Trophoblast cell (in vitro differentiated cells and primary cell): ENCODE measurements around the gene TFPI.
A peak's percentile ranks its signal among the peaks of the same experiment; 100 is the strongest.

ENCODE experiments used
- DNase-seq, 2 donors: peaks; one replicate each; pipeline ENCODE4 v3.0.0-alpha.2; 2016
- H2AFZ ChIP-seq: 2 replicates; pipeline ENCODE4 v1.6.1; 2013; ENCODE audit warnings: low read length, moderate library complexity, mild to moderate bottlenecking; ENCODE audit not compliant: insufficient read depth, poor library complexity
- H2AK5ac ChIP-seq: 2 replicates; pipeline ENCODE4 v1.6.1; 2013; ENCODE audit warnings: mild to moderate bottlenecking, low read length
- H2BK120ac ChIP-seq: 2 replicates; pipeline ENCODE4 v1.6.1; 2013; ENCODE audit warnings: low read length, mild to moderate bottlenecking, moderate library complexity; ENCODE audit not compliant: insufficient read depth, poor library complexity
- H2BK12ac ChIP-seq: 2 replicates; pipeline ENCODE4 v1.6.1; 2013; ENCODE audit warnings: mild to moderate bottlenecking, low read length, moderate library complexity
- H2BK5ac ChIP-seq: 2 replicates; pipeline ENCODE4 v1.6.1; 2013; ENCODE audit warnings: low read length, low read depth, moderate library complexity, mild to moderate bottlenecking; ENCODE audit not compliant: poor library complexity
- H3K14ac ChIP-seq: 2 replicates; pipeline ENCODE4 v1.6.1; 2013; ENCODE audit warnings: mild to moderate bottlenecking, low read length
- H3K18ac ChIP-seq: 2 replicates; pipeline ENCODE4 v1.6.1; 2013; ENCODE audit warnings: mild to moderate bottlenecking, low read length
- H3K23ac ChIP-seq: 2 replicates; pipeline ENCODE4 v1.6.1; 2013; ENCODE audit warnings: low read length
- H3K27ac ChIP-seq: 2 replicates; pipeline ENCODE4 v1.5.1; 2013; ENCODE audit warnings: low read depth, mild to moderate bottlenecking, inconsistent platforms, low read length, moderate library complexity
- H3K27me3 ChIP-seq: 2 replicates; pipeline ENCODE4 v1.6.1; 2013; ENCODE audit warnings: inconsistent platforms, mild to moderate bottlenecking, low read length, moderate library complexity; ENCODE audit not compliant: insufficient read depth
- H3K36me3 ChIP-seq, 2 experiments: 1 replicate in 1 of 2; 2 replicates in 1 of 2; pipeline ENCODE4 v1.6.1; 2013; ENCODE audit warnings: low read length in 2 of 2, mild to moderate bottlenecking in 2 of 2, moderate library complexity in 1 of 2; ENCODE audit not compliant: insufficient read depth in 2 of 2, control insufficient read depth in 1 of 2
- H3K4ac ChIP-seq: 2 replicates; pipeline ENCODE4 v1.6.1; 2013; ENCODE audit warnings: low read depth, mild to moderate bottlenecking, low read length, moderate library complexity
- H3K4me1 ChIP-seq, 2 experiments: 1 replicate in 1 of 2; 2 replicates in 1 of 2; pipeline ENCODE4 v1.6.1; 2013; ENCODE audit warnings: low read length in 2 of 2, mild to moderate bottlenecking in 2 of 2, moderate library complexity in 1 of 2; ENCODE audit not compliant: insufficient read depth in 2 of 2, control insufficient read depth in 1 of 2
- H3K4me2 ChIP-seq: 2 replicates; pipeline ENCODE4 v1.6.1; 2013; ENCODE audit warnings: inconsistent platforms, mild to moderate bottlenecking, low read length, moderate library complexity
- H3K4me3 ChIP-seq: 2 replicates; pipeline ENCODE4 v1.5.1; 2013; ENCODE audit warnings: mild to moderate bottlenecking, low read depth, low read length, inconsistent platforms
- H3K79me1 ChIP-seq: one replicate; pipeline ENCODE4 v1.6.1; 2013; ENCODE audit warnings: low read length
- H3K79me2 ChIP-seq: 2 replicates; pipeline ENCODE4 v1.6.1; 2013; ENCODE audit warnings: low read length, mild to moderate bottlenecking; ENCODE audit not compliant: control insufficient read depth, insufficient read depth, poor library complexity
- H3K9ac ChIP-seq: 2 replicates; pipeline ENCODE4 v1.6.1; 2013; ENCODE audit warnings: mild to moderate bottlenecking, low read length
- H3K9me3 ChIP-seq: 2 replicates; pipeline ENCODE4 v1.6.1; 2013; ENCODE audit warnings: low read depth, mild to moderate bottlenecking, control low read depth, inconsistent platforms, low read length; ENCODE audit not compliant: insufficient read depth
- H4K12ac ChIP-seq: 2 replicates; pipeline ENCODE4 v1.6.1; 2013; ENCODE audit warnings: low read depth, mild to moderate bottlenecking, low read length, moderate library complexity
- H4K8ac ChIP-seq: 2 replicates; pipeline ENCODE4 v1.6.1; 2013; ENCODE audit warnings: low read depth, mild to moderate bottlenecking, low read length, moderate library complexity
- H4K91ac ChIP-seq: one replicate; pipeline ENCODE4 v1.6.1; 2013; ENCODE audit warnings: low read depth, mild to moderate bottlenecking, low read length, moderate library complexity
- WGBS: extraction: QIAGEN DNeasy Blood & Tissue Kit; methylation state at CpG from one replicate; pipeline ENCODE4 v1.1.7; 2013; ENCODE audit warnings: missing lambda C conversion rate; ENCODE audit not compliant: insufficient read length, insufficient coverage; ENCODE audit errors: extremely low coverage; 5-methylcytosine and 5-hydroxymethylcytosine counted together

The TFPI gene

GRCh38 chr2:187590175-187590574 lies 35.9 kb upstream of the TFPI start:
- no peak overlapping the region for H4K8ac ChIP-seq
- H2BK5ac ChIP-seq, result no peak overlapping the region
- no peak overlapping the region for H2BK12ac ChIP-seq
- H3K79me1 ChIP-seq, result no peaks in the 10 kb centered on the region
- no peak overlapping the region for H3K27ac ChIP-seq
- no peak overlapping the region for H3K4me3 ChIP-seq
- H3K18ac ChIP-seq, result no peak overlapping the region
- H3K9ac ChIP-seq, result no peak overlapping the region
- H3K36me3 ChIP-seq, result no peaks in the 10 kb centered on the region
- no peaks in the 10 kb centered on the region for H3K27me3 ChIP-seq
- no peak overlapping the region for H2AFZ ChIP-seq
- H3K9me3 ChIP-seq, result no peaks in the 10 kb centered on the region
- no peaks in the 10 kb centered on the region for H3K79me2 ChIP-seq
- no peak overlapping the region for H3K4me2 ChIP-seq
- H3K14ac ChIP-seq, result no peak overlapping the region
- H4K91ac ChIP-seq, result no peak overlapping the region
- H4K12ac ChIP-seq, result no peak overlapping the region
- no peak for DNase-seq
- H2BK120ac ChIP-seq, result no peak overlapping the region
- H3K23ac ChIP-seq, result no peak overlapping the region
- no peak overlapping the region for H3K4ac ChIP-seq
- H3K4me1 ChIP-seq, result no peaks in the 10 kb centered on the region
- no CpG with 5 or more reads among the region's 1 CpG for WGBS
- no peak overlapping the region for H2AK5ac ChIP-seq

DNA sequence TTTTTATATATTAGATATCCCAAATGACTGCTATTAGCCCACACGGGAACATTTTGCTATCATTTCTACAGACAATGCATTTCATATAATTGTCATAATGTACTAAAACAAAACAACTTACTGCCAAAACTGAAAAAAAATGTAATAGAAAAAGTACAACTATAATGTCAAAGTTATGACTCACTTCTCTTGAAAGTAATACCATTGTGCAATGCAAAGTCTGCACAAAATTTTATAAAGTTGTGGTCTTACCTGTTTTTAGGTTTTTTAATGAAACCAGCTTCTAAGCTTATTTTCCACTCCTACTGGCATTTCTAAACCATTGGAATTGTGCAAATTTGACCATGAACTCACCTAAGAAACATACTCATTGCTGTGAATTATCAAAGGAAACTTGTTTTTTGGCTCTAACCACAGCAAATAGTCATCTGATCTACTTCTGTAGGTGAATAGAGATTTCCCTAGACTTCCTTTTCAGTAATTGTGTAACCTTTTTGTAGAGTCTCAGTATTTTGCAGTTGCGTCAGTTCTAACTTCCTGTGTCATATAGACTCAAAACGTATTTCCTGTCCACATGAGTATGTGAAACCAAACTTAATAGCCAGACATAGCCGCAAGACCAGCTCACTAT lies 31.9 kb upstream of the TFPI start:
- DNase-seq, result peak in 1 of 2 donors; percentile 64
- Histone ChIP-seq H3K79me1 (no peaks in the 10 kb centered on the region), H3K14ac (no peak overlapping the region), H2AK5ac (no peak overlapping the region), H3K4me1 (no peaks in the 10 kb centered on the region), H3K9ac (no peak overlapping the region), H3K4me2 (no peak overlapping the region), H2BK12ac (no peak overlapping the region), H3K36me3 (no peaks in the 10 kb centered on the region), H2BK120ac (no peak overlapping the region), H3K27me3 (no peaks in the 10 kb centered on the region), H3K27ac (no peak overlapping the region), H3K9me3 (no peaks in the 10 kb centered on the region), H3K23ac (no peak overlapping the region), H4K91ac (no peak overlapping the region), H4K12ac (no peak overlapping the region), H2BK5ac (no peak overlapping the region), H4K8ac (no peak overlapping the region), H2AFZ (no peak overlapping the region), H3K4me3 (no peak overlapping the region), H3K79me2 (no peaks in the 10 kb centered on the region), H3K4ac (no peak overlapping the region), H3K18ac (no peak overlapping the region)
- no CpG with 5 or more reads among the region's 4 CpGs for WGBS

DNA sequence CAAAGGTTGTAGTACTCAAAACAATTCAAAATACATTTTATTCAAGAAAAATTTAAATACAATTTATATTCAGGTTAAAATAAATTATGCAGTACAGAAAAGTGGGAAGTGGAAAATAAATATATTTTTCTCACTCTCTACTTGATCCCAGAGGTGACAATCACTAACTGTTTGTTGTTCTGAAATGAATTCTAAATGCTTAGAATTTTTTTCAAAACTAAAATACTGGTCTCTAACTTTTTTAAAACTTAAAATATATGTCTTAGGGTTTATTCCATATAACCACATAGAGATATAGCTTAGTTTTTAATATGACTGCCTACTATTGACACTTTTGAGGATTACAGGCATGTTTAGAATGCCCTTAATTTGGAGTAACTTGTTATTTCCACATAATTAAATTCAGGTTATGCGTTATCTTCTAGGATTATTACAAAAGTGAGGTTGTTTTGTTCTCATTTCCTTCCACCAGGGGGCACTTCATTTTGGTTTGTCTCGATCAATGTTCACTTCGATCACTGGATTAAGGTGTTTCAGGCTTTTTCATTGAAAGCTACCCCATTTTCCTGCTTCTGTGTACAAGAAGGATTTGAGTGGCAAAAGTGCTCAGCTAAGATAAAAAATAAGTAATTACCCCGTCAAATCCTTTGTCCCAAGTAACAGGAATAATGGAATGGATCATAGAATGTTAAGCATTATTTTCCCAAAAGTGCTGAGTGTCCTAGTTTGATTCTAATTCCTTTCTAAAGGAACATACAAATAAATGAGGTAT lies 27.1 kb upstream of the TFPI start:
- Histone ChIP-seq H3K4ac (no peak overlapping the region), H4K12ac (no peak overlapping the region), H2BK12ac (no peak overlapping the region), H3K27me3 (no peaks in the 10 kb centered on the region), H3K27ac (no peak overlapping the region), H3K14ac (no peak overlapping the region), H3K23ac (no peak overlapping the region), H2AK5ac (no peak overlapping the region), H3K79me2 (no peaks in the 10 kb centered on the region), H3K4me3 (no peak overlapping the region), H3K9me3 (no peaks in the 10 kb centered on the region), H2BK120ac (no peak overlapping the region), H3K4me1 (no peaks in the 10 kb centered on the region), H3K36me3 (no peaks in the 10 kb centered on the region), H2BK5ac (no peak overlapping the region), H3K9ac (no peak overlapping the region), H4K8ac (no peak overlapping the region), H4K91ac (no peak overlapping the region), H3K18ac (no peak overlapping the region), H3K4me2 (peak overlapping the region; percentile 49), H3K79me1 (peaks cover 2% of the 10 kb centered on the region), H2AFZ (no peak overlapping the region)
- peak; percentile 24 to 84 for DNase-seq
- WGBS, result no CpG with 5 or more reads among the region's 4 CpGs

- H3K79me1 ChIP-seq, result peaks cover 2% of the 10 kb centered on the region
- no peaks in the 10 kb centered on the region for H3K4me1 ChIP-seq
- DNase-seq, result peak in 1 of 2 donors; percentile 77
- H3K9me3 ChIP-seq, result no peaks in the 10 kb centered on the region
- H2BK5ac ChIP-seq, result no peak overlapping the region
- no peak overlapping the region for H3K14ac ChIP-seq
- H3K4me2 ChIP-seq, result no peak overlapping the region
- no peak overlapping the region for H3K9ac ChIP-seq
- no peak overlapping the region for H3K23ac ChIP-seq
- no peak overlapping the region for H2AFZ ChIP-seq
- H4K91ac ChIP-seq, result peak overlapping the region; percentile 55
- no peak overlapping the region for H4K8ac ChIP-seq
- H2AK5ac ChIP-seq, result no peak overlapping the region
- no peak overlapping the region for H3K4me3 ChIP-seq
- H3K27ac ChIP-seq, result no peak overlapping the region
- H3K79me2 ChIP-seq, result no peaks in the 10 kb centered on the region
- H3K27me3 ChIP-seq, result no peaks in the 10 kb centered on the region
- no peak overlapping the region for H2BK12ac ChIP-seq
- no peaks in the 10 kb centered on the region for H3K36me3 ChIP-seq
- no peak overlapping the region for H2BK120ac ChIP-seq
- H3K18ac ChIP-seq, result no peak overlapping the region
- WGBS, result no CpG with 5 or more reads among the region's 7 CpGs
- no peak overlapping the region for H4K12ac ChIP-seq
- H3K4ac ChIP-seq, result no peak overlapping the region
These were observed 26.4 kb upstream of the TFPI start for GRCh38 chr2:187580462-187581124.
